ENCODE measurements around the gene TRAPPC11. TPM values are rescaled to one million over a fixed set of nuclear protein-coding genes. Genes with fewer than 3 reads are reported as not detected.

Gene TRAPPC11
- total and polyA plus RNA-seq, 2 experiments from 2014 or later, result 15.0 to 42.7 TPM

GRCh38 chr4:183758758-183759447, 99.8 kb downstream of the TRAPPC11 start:
- Histone ChIP-seq H3K27ac (ENCODE audit: low read depth) (no peak overlapping the region), H3K27me3 (ENCODE audit: insufficient read depth) (no peaks in the 10 kb centered on the region), H3K4me2 (peak overlapping the region; percentile 81), H3K4me3 (peak overlapping the region; percentile 52), H3K9me2 (ENCODE audit: insufficient read depth) (no peaks in the 10 kb centered on the region), H3F3A (replicated peaks; ENCODE audit: low read depth) (no peaks in the 10 kb centered on the region), H3K79me2 (replicated peaks; ENCODE audit: insufficient read depth) (no peaks in the 10 kb centered on the region), H2AFZ (peak overlapping the region; percentile 97), H4K20me1 (replicated peaks; ENCODE audit: insufficient read depth) (no peaks in the 10 kb centered on the region), H3K36me3 (ENCODE audit: insufficient read depth) (no peaks in the 10 kb centered on the region), H3K4me1 (ENCODE audit: insufficient read depth) (peaks cover 4% of the 10 kb centered on the region; the same call in 1 of the 2 replicates)
- TF ChIP-seq EZH2phosphoT487 (IDR thresholded peaks at IDR 0.05; ENCODE audit: unreplicated experiment), result no peak
- no peak for TF ChIP-seq EZH2 (IDR thresholded peaks at IDR 0.05; ENCODE audit: low read depth, unreplicated experiment)
- TF ChIP-seq, protein P1, sequence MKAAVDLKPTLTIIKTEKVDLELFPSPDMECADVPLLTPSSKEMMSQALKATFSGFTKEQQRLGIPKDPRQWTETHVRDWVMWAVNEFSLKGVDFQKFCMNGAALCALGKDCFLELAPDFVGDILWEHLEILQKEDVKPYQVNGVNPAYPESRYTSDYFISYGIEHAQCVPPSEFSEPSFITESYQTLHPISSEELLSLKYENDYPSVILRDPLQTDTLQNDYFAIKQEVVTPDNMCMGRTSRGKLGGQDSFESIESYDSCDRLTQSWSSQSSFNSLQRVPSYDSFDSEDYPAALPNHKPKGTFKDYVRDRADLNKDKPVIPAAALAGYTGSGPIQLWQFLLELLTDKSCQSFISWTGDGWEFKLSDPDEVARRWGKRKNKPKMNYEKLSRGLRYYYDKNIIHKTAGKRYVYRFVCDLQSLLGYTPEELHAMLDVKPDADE (IDR thresholded peaks at IDR 0.05), result no peak
- TF ChIP-seq POLR2AphosphoS5 (IDR thresholded peaks at IDR 0.05; ENCODE audit: low read depth), result no peak
- no peak for TF ChIP-seq ZNF331 (CRISPR knock-in tag; IDR thresholded peaks at IDR 0.05; ENCODE audit: low read depth)
- TF ChIP-seq ZNF462 (CRISPR knock-in tag; IDR thresholded peaks at IDR 0.05), result no peak
- no peak for TF ChIP-seq ZNF114 (CRISPR knock-in tag; IDR thresholded peaks at IDR 0.05)
- TF ChIP-seq NANOG (IDR thresholded peaks at IDR 0.05; ENCODE audit: borderline replicate concordance), result no peak
- TF ChIP-seq, protein P2, sequence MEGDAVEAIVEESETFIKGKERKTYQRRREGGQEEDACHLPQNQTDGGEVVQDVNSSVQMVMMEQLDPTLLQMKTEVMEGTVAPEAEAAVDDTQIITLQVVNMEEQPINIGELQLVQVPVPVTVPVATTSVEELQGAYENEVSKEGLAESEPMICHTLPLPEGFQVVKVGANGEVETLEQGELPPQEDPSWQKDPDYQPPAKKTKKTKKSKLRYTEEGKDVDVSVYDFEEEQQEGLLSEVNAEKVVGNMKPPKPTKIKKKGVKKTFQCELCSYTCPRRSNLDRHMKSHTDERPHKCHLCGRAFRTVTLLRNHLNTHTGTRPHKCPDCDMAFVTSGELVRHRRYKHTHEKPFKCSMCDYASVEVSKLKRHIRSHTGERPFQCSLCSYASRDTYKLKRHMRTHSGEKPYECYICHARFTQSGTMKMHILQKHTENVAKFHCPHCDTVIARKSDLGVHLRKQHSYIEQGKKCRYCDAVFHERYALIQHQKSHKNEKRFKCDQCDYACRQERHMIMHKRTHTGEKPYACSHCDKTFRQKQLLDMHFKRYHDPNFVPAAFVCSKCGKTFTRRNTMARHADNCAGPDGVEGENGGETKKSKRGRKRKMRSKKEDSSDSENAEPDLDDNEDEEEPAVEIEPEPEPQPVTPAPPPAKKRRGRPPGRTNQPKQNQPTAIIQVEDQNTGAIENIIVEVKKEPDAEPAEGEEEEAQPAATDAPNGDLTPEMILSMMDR (conservative IDR thresholded peaks at IDR 0.05; ENCODE audit: low read depth in 2 of 2), result no peak
- TF ChIP-seq REST (IDR thresholded peaks at IDR 0.05; ENCODE audit: unreplicated experiment), result no peak
- no peak for TF ChIP-seq JUNB (IDR thresholded peaks at IDR 0.05; ENCODE audit: unreplicated experiment)
- no peak for TF ChIP-seq STAT1 (IDR thresholded peaks at IDR 0.05; ENCODE audit: unreplicated experiment)
- TF ChIP-seq CREB1 (CRISPR knock-in tag; IDR thresholded peaks at IDR 0.05; ENCODE audit: low read depth), result no peak
- Mint-ChIP-seq H3K36me3 (ENCODE audit: low read depth) (no peaks in the 10 kb centered on the region), H3K4me1 (peaks cover 4% of the 10 kb centered on the region), H3K27ac (no peak overlapping the region), H3K4me3 (peak overlapping the region; percentile 71), H3K9me3 (no peaks in the 10 kb centered on the region), H3K27me3 (ENCODE audit: insufficient read depth, low read depth, poor library complexity) (peaks cover 17% of the 10 kb centered on the region)
- DNase-seq (ENCODE audit: low spot score), result peak; percentile 64
- ATAC-seq, result peak; percentile 84

Data from GM23338 (cell line).